Activated T-helper 2 cell treated with anti-CD3 and anti-CD28 coated beads, Interferon-gamma antibody, Interleukin-2, Interleukin-4, amounts not matched to agents 10 μg/mL and 5 μg/mL and 100 μg/mL, durations not matched to agents 14 hours and 24 hours and 36 hours (primary cell): ENCODE results near the gene CAMTA1. TPM values are rescaled to one million over a fixed set of nuclear protein-coding genes. Genes with fewer than 3 reads are reported as not detected.

Experiments used
- DNase-seq: peaks from one replicate; pipeline ENCODE4 v3.0.0; 2021; ENCODE audit warnings: low spot score
- H3K27ac Mint-ChIP-seq: one replicate; pipeline ENCODE4 v1.8.0; 2021; ENCODE audit warnings: mixed read lengths
- H3K27me3 Mint-ChIP-seq: one replicate; pipeline ENCODE4 v1.8.0; 2021; ENCODE audit warnings: low read depth, mixed read lengths
- H3K36me3 Mint-ChIP-seq: one replicate; pipeline ENCODE4 v1.8.0; 2021; ENCODE audit warnings: low read depth, mixed read lengths
- H3K4me1 Mint-ChIP-seq: one replicate; pipeline ENCODE4 v1.8.0; 2021; ENCODE audit warnings: low read depth, mixed read lengths
- H3K4me3 Mint-ChIP-seq: one replicate; pipeline ENCODE4 v1.8.0; 2021; ENCODE audit warnings: low read depth, mild to moderate bottlenecking, moderate library complexity, mixed read lengths
- H3K9me3 Mint-ChIP-seq: one replicate; pipeline ENCODE4 v1.8.0; 2021; ENCODE audit warnings: mixed read lengths
- intact Hi-C: fragments of 100-400 bp; cut with micrococcal nuclease; formaldehyde crosslinking; loops from one replicate; pipeline ENCODE4 v1.15.1; 2023
- total RNA-seq: library from RNA; stranded (reverse); gene quantifications from 2 replicates; pipeline ENCODE4 v1.2.3, GENCODE V29; 2022

CAMTA1 gene
- total RNA-seq, 1 donor from 2014 or later: 62.9 TPM

DNA sequence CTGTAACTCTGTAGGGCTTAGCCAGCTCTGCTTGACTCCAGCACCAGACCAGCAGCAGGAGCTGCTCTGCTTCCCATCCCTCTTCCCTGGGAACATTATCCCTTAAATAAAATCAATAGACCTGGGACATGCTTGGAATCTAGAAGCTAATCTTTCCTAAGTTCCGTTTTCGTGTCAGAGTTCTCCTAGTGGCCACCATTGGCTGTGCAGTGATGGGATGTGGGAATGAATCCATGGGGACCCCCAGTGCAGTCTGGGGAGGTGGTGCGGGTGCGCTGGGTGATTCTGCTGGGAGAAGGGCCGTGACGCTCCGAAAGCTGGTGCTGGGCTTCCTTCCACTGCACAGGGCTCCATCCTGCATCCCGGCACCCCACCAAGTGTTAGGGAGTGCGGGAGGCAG is 202.7 kb downstream of the CAMTA1 start:
- DNase-seq: no peak
- Mint-ChIP-seq H3K4me1 (no peaks in the 10 kb centered on the region), H3K4me3 (no peak overlapping the region), H3K27ac (no peak overlapping the region), H3K36me3 (no peaks in the 10 kb centered on the region), H3K27me3 (peaks cover 16% of the 10 kb centered on the region), H3K9me3 (no peaks in the 10 kb centered on the region)
- intact Hi-C loops: no loop called here

DNA sequence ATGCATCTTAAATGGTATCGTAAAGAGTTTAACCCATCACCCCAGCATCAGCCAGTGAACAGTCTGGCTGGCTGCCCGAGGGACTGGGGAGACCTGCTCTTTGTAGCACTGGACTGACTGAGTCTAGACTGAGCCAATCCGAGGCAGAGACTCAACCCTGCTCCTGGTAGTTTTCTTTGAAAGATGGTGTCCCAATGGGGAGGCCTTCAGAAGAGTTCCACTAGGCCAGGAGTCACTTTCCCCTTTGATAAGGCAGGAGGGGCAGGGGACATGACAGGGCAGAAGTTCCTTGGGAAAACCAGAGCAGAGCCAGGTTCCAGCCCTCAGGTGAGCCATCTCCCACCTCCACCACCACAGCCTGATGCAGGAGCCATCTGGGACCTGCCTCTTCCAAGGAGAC is 203.5 kb downstream of the CAMTA1 start:
- Mint-ChIP-seq H3K36me3 (no peaks in the 10 kb centered on the region), H3K4me3 (no peak overlapping the region), H3K27ac (no peak overlapping the region), H3K9me3 (no peaks in the 10 kb centered on the region), H3K4me1 (no peaks in the 10 kb centered on the region), H3K27me3 (peaks cover 21% of the 10 kb centered on the region)
- intact Hi-C loops: no loop called here
- no peak for DNase-seq

DNA sequence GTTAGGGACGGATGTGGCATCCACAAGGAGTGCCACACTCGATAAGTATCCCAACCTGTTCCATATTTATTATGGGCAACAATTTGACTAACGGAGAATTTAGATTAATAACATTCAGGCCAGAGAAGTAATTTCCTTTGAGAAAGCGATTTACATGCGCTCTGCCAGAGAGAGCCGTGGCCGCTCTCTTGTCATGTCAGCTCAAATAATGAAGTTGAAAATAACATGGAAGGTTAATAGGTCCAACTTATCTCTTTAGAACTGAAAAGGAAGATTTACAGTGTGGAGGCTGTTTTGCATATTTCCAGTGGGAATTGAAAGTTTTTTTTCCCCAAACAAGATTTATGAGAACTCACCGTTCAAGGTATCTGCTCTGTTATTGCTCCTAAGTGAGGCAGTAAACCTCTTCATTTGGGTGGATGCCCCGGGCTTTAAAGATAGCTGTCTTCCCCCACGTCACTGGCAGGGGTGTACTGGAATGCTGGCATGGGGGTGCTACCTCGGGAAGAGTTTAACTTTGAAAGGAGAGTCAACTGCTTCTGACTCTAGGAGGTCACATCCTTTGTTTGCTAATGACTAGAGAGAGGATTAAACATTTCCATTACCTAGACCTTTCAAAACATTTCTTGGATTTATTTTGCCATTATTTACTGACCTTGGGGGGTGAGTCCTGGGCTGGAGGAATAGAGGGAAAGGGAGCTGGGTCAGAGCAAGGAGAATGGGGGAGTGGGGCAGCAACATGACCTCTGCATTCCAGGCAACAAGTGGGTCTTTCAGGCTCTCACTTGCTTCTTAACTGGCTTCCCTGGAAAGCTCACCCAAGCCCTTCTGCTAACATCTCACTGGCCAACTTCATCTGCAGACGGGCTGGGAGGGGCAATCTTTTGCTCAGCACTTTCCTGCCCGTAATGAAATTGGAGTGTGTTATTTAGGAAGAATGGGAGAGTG is 204.2 kb downstream of the CAMTA1 start:
- Mint-ChIP-seq H3K27me3 (peaks cover 24% of the 10 kb centered on the region), H3K9me3 (no peaks in the 10 kb centered on the region), H3K27ac (no peak overlapping the region), H3K36me3 (no peaks in the 10 kb centered on the region), H3K4me1 (no peaks in the 10 kb centered on the region), H3K4me3 (no peak overlapping the region)
- no peak for DNase-seq
- intact Hi-C loops: no loop called here

DNA sequence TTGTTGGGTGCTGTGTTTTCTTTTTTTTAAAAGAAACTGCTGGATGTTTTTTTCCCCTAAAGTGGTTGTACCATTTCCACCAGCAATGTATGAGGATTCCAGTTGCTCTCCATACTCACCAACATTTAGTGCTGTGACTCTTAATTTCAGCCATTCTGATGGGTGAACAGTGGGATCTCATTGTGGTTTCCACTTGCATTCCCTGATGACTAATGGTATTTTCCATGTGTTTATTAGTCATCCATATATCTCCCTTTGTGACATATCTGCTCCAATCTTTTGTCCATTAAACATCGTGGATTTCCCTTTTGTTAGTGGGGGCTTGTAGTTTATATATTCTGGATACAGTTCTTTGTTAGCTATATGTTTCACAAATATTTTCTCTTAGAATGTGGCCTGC is 206.0 kb downstream of the CAMTA1 start:
- Mint-ChIP-seq H3K4me3 (no peak overlapping the region), H3K27ac (no peak overlapping the region), H3K4me1 (peaks cover 4% of the 10 kb centered on the region), H3K36me3 (no peaks in the 10 kb centered on the region), H3K9me3 (no peaks in the 10 kb centered on the region), H3K27me3 (peaks cover 24% of the 10 kb centered on the region)
- DNase-seq: no peak
- intact Hi-C loops: no loop called here

DNA sequence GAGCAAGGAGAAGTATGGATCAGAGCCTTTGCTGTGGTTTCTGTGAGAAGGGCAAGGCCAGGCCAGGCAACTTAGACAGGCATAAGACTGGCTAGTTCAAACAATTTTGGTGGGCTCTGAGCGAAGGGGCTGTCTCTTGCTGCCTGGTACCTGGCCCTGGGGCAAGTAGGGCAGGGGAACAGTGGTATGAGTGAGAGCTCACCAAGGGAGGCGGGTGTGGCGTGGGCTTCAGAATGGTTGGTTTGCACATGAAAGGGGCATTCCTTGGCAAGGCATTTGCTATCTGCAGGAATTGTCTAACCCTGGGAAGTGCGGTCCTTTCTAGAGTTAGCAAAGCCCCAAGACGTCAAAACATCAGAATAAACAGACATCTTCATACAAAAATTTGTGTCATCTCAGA is 210.5 kb downstream of the CAMTA1 start:
- DNase-seq: no peak
- H3K27me3 Mint-ChIP-seq: peaks cover 15% of the 10 kb centered on the region

DNA sequence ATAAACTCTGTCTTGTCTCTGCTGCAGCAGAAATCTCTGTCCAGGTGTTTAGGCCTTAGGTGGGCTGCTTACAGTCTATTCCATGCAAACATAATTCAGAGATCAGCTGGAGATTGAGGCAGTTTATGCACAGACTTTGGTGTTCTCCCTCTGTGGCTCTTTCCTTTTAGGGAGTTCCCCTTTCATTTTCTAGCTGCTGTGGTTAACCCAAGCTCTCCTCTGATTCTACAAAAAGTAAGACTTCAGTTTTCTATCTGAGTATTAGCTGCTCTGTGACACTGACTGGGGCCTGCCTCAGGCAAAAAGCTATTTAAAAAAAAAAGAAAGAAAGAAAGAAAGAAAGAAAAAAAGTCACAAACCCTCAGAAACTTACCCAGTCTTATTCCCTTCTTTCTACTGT is 211.1 kb downstream of the CAMTA1 start:
- Mint-ChIP-seq H3K36me3 (no peaks in the 10 kb centered on the region), H3K4me1 (peaks cover 5% of the 10 kb centered on the region), H3K9me3 (no peaks in the 10 kb centered on the region), H3K27ac (no peak overlapping the region), H3K27me3 (peaks cover 11% of the 10 kb centered on the region), H3K4me3 (no peak overlapping the region)
- no peak for DNase-seq
- intact Hi-C loops: no loop called here

More for the DNA sequence above, 210.5 kb downstream of the CAMTA1 start:
- H3K36me3 Mint-ChIP-seq: no peaks in the 10 kb centered on the region
- peaks cover 5% of the 10 kb centered on the region for H3K4me1 Mint-ChIP-seq
- intact Hi-C loops: no loop called here
- H3K27ac Mint-ChIP-seq: no peak overlapping the region
- no peak overlapping the region for H3K4me3 Mint-ChIP-seq
- no peaks in the 10 kb centered on the region for H3K9me3 Mint-ChIP-seq

DNA sequence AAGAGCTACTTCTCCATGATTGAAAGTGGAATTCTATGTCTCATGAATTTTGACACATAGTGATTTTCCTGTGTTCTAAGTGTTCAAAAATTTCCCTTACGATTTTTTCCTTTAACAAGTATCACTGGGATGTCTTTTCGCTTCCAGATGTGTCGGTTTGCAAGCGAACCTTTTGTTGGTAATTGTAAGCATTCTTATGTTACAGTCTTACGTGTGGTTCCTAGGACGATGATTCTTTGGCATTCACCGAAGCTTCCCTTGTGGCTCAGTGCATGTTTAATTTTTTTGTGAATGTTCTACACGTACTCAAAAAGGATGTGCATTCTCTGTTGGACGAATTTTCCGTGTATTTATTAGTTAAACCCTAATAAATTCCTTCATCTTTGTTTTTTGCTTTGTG is 211.6 kb downstream of the CAMTA1 start:
- H3K27ac Mint-ChIP-seq: no peak overlapping the region
- H3K36me3 Mint-ChIP-seq: no peaks in the 10 kb centered on the region
- peaks cover 5% of the 10 kb centered on the region for H3K4me1 Mint-ChIP-seq
- H3K4me3 Mint-ChIP-seq: no peak overlapping the region
- peaks cover 10% of the 10 kb centered on the region for H3K27me3 Mint-ChIP-seq
- intact Hi-C loops: no loop called here
- H3K9me3 Mint-ChIP-seq: no peaks in the 10 kb centered on the region
- DNase-seq: no peak

DNA sequence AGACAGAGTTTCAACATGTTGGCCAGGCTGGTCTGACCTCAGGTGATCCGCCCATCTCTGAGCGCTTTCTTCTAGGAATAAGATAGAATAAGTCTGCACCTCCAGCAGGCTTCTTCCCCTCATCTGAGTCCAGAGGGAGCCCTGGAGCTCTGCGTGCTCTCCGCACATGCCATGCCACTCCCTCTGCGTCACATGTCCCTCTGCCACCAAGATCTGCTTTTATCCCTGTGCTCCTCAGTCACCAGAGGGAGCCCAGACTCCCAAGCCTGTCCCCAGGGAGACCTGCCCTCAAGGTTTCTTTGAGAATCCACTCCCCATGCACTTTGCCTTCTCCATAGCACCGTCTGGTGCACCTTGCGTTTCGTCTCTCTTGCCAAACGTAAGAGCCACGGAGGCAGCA is 213.0 kb downstream of the CAMTA1 start:
- Mint-ChIP-seq H3K4me1 (peaks cover 5% of the 10 kb centered on the region), H3K27ac (no peak overlapping the region), H3K4me3 (no peak overlapping the region), H3K36me3 (no peaks in the 10 kb centered on the region), H3K27me3 (peaks cover 8% of the 10 kb centered on the region), H3K9me3 (no peaks in the 10 kb centered on the region)
- DNase-seq: no peak
- intact Hi-C loops: no loop called here

DNA sequence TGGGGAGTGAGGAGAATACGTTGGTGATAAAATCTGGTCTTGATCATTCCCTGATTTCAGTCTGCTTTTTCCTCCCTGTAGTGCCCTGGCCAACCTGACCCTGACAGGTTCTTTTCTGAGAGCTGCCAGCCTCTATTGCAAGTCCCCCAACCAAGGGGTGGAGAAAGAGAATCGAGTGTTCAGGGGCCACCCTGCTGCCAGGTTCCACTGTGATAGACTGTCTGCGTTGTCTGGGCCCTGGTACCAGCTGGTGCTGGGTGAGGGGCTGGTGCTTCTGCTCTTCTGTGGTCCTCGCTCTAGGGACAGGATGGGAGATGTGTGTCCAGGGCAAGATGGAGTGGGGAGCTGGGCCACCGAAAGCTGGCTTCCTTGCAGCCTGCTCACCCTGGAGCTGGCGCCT is 214.6 kb downstream of the CAMTA1 start:
- intact Hi-C loops: no loop called here
- no peak overlapping the region for H3K4me3 Mint-ChIP-seq
- H3K36me3 Mint-ChIP-seq: no peaks in the 10 kb centered on the region
- DNase-seq: no peak
- peaks cover 3% of the 10 kb centered on the region for H3K27me3 Mint-ChIP-seq
- H3K4me1 Mint-ChIP-seq: peaks cover 5% of the 10 kb centered on the region
- no peak overlapping the region for H3K27ac Mint-ChIP-seq
- H3K9me3 Mint-ChIP-seq: no peaks in the 10 kb centered on the region

DNA sequence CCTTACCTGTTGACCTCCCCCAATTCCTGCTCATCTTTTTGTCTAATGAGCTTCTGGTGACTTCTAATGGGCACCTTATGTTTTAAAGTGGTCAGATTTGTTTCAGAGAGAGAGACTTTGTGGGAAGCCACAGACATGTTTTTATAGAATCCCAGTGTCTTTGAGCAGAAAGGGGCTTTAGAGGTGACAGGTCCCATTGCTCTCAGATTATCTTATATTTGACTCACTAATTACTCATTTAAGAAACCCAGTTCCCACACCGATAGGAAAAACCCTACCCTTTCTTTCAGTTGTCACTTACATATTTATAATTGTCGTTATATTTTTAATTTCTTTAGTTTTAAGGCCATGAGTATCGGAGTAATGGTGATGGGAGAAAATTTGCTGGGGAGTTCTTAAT is 215.5 kb downstream of the CAMTA1 start:
- Mint-ChIP-seq H3K36me3 (no peaks in the 10 kb centered on the region), H3K27me3 (peaks cover 3% of the 10 kb centered on the region), H3K4me1 (peaks cover 5% of the 10 kb centered on the region), H3K9me3 (no peaks in the 10 kb centered on the region), H3K27ac (no peak overlapping the region), H3K4me3 (no peak overlapping the region)
- DNase-seq: no peak
- intact Hi-C loops: no loop called here

DNA sequence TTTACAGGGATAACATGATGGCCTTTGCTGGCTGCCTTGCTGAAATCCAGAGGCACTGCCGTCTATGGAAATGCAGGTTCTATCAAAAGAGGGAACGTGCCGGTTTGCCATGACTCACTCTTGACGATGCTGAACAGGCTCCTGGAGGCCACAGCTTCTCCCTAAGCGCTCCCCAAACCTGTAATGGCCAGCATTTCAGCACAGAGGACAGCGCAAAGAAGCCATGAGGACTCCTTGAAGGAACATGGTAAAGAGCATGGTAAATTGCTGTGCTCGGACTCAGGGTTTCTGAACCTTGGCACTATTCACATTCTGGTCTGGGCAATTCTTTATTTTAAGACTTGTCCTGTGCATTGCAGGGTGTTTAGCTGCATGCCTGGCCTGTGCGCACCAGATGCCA is 217.5 kb downstream of the CAMTA1 start:
- no peak overlapping the region for H3K27ac Mint-ChIP-seq
- H3K27me3 Mint-ChIP-seq: peaks cover 3% of the 10 kb centered on the region
- intact Hi-C loops: no loop called here
- no peaks in the 10 kb centered on the region for H3K9me3 Mint-ChIP-seq
- DNase-seq: no peak
- no peaks in the 10 kb centered on the region for H3K36me3 Mint-ChIP-seq
- no peaks in the 10 kb centered on the region for H3K4me1 Mint-ChIP-seq
- no peak overlapping the region for H3K4me3 Mint-ChIP-seq

DNA sequence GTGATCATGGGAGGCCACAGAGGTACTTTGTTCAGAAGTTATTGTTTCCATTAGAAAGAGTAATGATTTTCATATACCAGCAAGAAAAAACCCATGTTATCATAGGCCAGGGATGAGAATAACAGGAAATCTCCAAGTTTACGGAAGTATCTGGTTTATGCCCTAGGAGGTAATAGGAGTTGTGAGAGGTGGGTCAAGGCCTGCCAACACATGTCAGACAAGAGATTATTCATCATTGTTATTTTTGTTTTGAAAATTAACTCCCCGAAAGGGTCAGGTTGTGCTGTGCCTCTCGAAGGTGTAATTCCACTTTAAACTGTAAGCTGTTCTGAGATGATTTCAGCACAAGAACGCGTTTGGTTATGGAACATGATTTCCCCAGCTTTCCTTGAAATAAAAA is 218.4 kb downstream of the CAMTA1 start:
- Mint-ChIP-seq H3K27me3 (peaks cover 3% of the 10 kb centered on the region), H3K4me1 (no peaks in the 10 kb centered on the region), H3K36me3 (no peaks in the 10 kb centered on the region), H3K4me3 (no peak overlapping the region), H3K27ac (no peak overlapping the region), H3K9me3 (no peaks in the 10 kb centered on the region)
- no peak for DNase-seq
- intact Hi-C loops: no loop called here

DNA sequence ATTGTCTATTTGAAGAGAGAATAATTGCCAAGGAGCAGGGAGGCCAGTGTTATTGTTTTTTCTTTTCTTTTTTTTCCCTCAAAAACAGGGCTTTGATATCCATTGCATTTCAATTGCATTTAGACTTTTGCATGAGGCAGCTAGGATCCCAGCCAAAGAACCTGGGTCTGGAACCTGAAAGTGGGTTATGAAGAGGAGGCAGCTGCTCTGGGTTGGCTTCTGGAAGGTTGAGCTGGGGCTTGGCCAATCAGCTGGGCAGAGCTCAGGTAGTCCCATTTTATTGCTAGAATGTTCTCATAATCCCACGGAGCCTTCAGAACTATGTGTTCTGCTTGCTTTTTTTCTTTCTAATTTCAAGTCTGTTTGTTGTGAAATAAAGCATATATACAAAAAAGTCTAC is 218.9 kb downstream of the CAMTA1 start:
- Mint-ChIP-seq H3K4me3 (no peak overlapping the region), H3K9me3 (no peaks in the 10 kb centered on the region), H3K36me3 (no peaks in the 10 kb centered on the region), H3K27me3 (peaks cover 3% of the 10 kb centered on the region), H3K4me1 (no peaks in the 10 kb centered on the region), H3K27ac (no peak overlapping the region)
- intact Hi-C loops: no loop called here
- no peak for DNase-seq
